CD4-positive, alpha-beta T cell treated with Interleukin-21 for 1 hour (primary cell): ENCODE results near the gene MARCHF3.
"Not testable (repeated sequence)": the region's sequence is repeated elsewhere in the genome, so short reads cannot be mapped to it uniquely, and the experiment has no call there.

Experiments used
- DNase-seq: peaks from one replicate; pipeline ENCODE4 v3.0.0-alpha.2; 2020

MARCHF3 gene

DNA sequence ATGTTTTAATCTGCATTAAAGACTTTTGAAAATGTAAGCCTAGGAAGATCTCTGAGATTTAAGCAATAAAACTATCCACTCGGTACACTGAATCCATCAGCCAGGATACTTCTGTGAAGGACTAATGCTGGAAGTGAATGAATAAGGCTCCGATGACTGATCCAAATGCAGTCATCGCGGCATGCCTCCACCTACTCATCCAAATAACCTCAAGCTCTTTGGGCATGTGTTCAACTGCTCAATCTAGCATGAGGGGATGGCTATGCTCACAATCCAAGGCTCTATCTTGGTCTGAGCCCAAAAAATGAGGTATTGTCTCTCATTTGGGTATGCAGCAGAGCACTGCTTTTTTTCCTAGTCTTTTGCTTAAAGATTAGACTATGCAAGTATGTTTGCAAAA lies 19.2 kb downstream of the MARCHF3 start:
- no peak for DNase-seq

DNA sequence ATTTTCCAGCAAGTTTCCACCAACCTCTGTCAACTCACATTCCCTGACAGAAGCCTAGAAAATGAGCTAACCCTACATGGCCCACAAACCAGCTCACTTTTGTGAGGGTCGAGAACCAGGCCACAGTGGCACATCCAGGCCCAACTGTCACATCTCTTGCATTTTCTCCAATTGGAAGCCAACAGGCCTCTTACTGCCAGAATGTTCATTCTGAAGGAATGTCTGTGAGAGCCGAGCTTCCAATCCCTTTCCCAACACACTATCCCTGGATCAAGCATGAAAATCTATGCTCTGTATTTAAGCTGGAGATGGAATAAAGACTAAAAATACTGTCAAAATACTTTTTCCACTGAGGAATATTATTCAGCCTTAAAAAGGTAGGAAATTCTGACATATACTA lies 20.0 kb downstream of the MARCHF3 start:
- no peak for DNase-seq

DNA sequence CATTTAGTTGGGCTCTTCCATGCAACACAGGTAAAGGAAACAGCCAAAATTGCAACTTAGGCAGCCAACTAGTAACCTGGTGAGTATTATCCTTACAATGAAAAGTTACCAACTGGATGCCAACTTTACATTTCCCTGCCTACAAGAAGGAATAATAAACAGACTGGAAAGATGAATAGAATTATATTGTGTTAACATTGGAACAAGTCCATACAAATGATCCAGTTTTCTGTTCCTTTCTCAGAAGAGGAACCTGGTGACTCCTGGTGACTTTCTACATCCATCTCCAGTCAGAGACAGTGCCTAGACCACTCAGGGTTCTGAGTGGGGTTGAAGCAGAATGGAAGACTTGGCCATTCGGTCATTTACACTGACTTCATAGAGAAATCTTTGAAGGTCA lies 20.6 kb downstream of the MARCHF3 start:
- no peak for DNase-seq

DNA sequence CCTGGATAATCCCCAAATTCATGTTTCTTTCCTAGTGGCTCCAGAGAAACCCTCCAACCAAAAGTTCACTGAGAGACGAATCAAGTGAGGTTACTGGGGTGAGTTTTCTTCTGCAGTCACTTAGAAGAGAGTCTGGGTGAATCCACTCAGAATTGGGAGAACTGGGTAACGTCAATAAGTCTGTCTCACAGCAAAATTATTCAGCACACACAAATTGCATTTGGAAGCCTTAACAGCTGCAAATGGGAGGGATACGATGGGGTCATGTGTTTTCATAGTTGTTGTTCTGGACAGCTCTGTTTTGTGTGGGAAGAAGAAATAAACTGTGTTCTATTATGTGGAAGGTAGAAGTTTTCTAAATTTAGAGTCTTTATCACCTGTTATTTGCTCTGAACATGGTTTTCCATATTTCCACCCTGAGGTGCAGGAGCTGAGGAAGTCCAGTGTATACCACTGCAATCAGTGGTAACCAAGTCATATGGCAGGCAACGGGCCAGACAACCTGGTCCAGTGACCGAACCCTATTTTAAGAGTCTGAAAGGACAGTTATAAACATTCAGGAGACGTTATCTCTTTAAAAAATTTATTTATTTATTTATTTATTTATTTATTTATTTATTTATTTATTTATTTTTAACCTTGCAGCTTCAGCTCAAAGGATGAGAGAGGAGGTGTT lies 21.9 kb downstream of the MARCHF3 start:
- no peak for DNase-seq

DNA sequence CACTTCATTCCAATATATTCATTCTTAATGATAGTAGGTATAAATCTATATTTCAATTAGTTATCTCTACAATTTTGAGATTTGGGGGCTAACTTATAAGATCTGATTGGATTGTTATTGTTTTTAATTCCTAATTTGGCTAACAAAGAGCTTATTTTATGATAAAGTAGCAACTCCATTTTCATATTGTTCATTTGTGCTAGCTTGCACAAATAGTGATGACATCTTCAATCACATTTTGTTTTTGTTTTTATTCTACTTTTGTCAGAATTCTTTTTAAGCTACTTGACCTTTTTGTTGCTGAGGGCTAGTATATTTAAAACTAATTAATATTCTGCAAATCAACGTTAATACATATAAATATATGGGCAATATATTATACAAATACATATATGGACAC lies 22.8 kb downstream of the MARCHF3 start:
- DNase-seq, result no peak

DNA sequence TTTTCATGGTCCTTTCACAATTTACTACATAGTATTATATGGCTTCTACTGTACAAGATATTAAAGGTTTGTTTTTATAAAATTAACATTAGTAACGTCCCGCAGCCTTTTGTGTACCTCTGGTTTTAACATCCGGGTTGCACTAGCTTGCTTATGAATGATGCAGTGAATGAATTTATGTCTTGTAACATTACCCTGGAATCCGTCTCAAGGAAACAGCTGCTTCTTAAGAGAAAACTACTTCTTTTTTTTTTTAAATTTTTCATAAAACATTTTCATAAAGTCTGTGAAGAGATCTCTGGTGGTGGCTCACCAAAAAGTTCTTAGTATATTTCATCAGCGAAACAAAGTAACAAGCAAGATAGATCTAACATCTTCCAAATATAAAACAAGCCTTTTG lies 23.6 kb downstream of the MARCHF3 start:
- no peak for DNase-seq

DNA sequence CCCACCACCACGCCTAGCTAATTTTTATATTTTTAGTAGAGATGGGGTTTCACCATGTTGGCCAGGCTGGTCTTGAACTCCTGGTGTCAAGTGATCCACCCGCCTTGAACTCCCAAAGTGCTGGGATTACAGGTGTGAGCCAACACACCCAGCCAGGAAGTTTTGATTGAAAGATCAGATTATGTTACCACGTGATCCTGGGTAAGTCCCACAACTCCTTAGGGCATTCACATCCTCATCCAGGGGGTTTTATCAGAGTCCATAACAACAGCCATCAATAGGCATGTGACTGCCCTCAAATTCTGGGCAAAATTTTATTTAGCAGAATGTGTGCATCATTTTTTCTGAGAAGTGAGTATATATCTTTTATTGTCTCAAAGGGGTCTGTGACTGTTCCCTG lies 25.1 kb downstream of the MARCHF3 start:
- DNase-seq, result not testable (repeated sequence)

DNA sequence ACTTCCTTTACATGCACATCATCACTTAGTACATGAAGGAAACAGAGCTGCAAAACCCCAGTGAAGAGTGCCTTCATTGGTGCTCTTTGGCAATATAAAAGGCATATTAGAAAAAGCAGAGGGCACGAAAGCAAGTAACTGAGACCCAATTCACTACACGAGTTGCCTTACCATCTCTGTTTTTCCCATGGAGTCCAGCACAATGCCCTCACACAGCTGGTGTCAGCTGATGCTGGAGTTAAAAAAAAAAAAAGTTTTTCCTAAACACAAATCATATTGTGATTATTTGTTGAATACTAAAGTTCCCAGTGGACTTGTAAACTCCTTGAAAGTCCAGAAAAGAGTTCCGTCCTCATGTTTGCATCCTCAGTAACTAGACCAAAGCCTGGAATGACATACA lies 25.6 kb downstream of the MARCHF3 start:
- no peak for DNase-seq

DNA sequence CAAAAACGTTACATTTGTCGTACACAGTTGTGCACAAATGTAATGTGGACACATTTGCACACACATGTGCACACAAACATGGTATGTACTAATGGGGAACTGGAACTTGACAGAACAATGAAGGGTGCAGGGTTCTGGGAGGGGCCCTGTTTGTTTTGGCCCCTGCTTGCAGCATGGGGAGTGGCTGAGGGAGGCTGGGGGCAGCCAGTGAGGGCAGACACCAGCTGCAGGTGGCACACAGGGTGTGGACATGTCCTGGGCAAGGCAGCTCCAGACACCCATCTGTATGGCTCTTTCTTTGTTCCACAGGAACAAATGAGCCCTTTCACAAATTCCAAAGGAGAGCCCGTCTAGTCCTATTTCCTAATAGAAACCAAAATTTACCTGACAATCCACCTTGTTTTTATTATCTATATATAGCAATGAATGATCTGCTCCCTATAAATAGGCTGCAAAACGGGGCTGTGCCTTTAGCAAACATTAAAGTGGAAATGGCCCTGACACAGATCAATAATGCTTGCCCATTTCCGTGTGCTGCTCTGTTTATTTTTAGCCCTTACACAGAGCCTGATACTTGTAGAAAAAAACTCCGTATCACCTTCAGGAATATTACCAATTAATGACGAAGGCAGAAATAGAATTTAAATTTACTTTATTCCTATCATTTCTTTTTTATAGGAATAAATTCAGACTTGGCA lies 26.4 kb downstream of the MARCHF3 start:
- DNase-seq, result no peak

DNA sequence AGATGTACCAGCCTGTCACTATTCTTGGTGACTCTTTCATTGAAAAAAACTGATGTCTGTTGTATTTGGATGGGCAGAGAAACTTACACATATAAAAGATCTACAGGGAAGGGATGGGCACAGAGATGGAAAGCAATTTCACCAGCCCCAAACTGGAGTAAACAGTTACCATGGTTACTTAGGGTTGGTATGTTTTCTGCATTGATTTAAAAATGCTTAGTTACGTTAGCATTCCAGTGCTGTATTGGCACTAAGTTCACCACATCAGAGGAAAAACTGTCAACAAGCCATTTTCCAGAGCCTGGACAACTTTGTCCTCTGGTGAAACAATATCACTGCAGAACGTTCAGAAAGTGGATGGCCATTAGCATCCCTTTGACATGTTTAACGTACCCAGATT lies 28.0 kb downstream of the MARCHF3 start:
- no peak for DNase-seq

DNA sequence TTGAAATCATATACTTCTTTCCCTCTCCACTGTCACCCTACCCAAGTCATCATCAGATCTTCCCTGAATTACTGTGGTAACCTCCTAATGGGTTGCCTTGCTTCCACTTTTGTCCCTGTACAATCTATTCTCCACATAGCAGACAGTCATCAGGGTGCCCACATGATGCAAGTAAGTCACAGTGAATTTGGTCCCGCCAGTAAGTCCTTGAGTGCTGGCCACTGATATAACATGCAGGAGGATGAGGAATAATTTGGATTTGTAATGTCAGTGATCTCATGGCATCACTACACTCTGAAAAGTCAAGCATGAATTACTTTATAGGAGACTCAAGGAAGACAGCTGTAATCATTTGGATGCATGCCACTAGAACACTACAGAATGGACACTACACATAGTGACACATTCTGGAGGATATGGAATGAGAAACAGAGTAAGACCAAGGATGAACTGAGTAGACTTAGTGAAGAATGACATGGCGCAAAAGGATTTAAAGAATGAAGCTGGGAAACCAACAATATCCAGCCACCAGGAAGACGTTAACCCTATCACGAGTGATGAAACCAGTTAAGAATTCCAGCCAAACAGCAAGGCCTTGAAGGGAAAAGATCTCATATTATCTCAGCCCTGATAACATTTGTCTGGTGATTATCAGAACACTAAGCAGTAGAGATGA lies 28.6 kb downstream of the MARCHF3 start:
- no peak for DNase-seq

DNA sequence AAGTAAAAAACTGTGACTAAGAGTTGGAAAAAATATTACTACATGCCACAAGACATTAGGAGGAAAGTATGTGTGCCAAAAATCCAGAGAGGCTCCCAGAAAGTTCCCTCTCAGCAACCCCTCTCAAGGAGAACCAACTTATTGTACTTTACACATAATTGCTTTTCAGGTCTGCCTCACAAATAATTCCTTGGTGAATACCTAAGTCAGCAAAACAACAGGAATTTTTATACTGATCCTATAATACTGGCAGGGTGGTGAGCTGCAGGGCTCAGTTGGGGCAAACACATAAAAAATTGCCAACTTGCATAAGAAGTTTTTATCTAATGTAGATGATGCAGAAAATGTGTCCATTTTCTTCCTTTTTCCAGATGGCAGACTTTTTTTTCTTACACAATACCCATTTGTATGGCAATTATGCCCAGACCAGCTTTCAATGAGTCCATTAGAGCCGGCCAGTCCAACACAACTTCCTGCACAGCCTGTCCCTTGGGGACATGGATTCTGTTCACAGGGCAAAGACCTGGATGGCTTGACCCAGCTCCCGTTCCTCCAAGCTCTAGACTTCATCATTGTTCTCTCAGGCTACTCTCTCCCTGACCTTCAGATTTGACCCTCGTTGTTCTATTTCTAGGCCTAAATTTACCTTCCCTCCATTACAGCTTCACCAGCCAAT lies 31.3 kb downstream of the MARCHF3 start:
- no peak for DNase-seq

DNA sequence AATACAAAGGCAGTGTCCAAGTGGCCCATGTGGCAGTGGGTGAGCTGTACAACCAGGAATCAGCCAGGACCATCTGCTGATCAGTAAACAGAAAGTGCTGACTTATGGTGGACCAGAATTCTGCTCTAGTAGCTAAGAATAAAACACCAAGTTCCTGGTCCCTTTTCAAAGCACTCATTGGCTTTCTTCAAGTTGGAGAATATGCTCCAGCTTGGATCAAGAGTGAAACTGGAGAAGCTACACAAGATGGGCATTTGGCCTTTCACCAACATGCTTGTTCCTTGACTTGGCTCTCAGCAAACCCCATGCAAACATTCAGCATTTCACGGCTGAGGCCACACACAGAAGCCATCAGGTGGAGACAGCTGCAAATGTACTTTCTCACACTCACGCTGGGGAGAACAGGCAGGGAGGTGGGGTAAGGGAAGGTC lies 32.1 kb downstream of the MARCHF3 start:
- DNase-seq, result no peak

DNA sequence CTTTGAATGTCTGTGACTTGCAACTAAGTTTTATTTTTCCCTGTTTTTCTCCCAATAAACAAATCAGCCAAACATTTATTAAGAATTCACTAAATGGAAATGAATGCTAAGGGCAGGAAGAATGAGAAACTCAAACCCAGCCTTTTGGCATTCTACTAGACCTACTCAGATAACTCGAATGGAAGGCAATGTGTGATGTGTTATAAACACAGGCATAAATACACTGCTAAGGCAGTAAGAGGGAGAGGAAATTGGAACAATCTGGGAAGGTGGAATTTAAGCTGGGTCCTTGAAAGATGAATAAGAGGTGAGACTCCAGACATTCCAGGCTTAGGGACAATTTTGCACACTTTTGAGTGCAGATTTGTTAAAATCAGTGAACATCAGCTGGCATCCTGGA lies 34.7 kb downstream of the MARCHF3 start:
- DNase-seq, result no peak

DNA sequence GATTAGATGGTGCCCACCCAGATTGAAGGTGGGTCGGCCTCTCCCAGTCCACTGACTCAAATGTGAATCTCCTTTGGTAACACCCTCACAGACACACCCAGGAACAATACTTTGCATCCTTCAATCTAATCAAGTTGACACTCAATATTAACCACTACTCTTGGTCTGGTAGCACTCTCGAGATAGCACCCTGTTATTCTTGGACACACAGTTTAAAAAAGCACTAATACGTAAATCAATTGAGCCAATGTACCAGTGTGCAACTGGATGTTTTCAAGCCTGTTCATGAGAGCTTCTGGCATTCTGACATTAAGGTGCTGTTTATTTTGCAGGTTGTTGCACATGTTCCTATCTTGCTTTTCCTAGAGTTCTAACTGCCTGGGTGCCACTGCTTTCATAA lies 35.3 kb downstream of the MARCHF3 start:
- no peak for DNase-seq

DNA sequence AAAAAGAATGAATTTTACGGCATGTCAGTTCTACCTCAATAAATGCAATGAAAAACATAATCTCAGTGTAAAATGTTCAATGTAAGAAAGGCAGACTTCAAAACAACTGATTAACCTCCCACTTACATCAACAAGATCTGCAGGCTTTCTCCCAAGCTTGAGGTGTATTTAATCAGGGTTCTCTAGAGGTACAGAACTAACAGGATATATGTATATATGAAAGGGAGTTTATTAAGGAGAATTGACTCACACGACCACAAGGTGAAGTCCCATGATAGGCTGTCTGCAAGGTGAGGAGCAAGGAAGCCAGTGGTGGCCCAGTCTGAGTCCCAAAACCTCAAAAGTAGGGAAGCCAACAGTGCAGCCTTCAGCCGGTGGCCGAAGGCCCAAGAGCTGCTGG lies 35.9 kb downstream of the MARCHF3 start:
- DNase-seq, result no peak

DNA sequence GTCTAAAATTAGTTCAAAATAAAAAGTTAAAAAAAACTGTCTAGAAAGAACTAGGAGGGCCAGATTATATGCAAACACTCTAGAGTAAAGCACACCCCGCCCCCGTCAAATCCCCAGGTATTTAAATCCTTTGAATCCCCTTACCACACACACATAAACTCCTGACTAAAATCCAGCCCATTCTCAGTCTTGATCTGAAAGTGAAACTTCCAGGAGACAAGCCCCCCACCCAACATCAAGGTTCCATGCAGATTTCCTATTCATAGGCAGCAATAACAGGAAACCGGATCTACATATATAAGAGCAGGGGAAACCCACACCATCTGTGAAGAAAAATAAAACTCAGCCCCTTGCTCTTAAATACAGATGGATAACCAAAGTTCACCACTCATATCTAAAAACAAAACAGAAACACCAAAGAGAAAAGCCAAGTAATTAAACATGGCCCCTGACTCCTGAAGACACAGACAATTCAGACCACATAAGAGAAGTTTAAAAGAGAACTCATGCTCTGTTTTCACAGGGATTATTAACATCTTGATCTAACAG lies 42.3 kb downstream of the MARCHF3 start:
- peak; percentile 44 for DNase-seq

DNA sequence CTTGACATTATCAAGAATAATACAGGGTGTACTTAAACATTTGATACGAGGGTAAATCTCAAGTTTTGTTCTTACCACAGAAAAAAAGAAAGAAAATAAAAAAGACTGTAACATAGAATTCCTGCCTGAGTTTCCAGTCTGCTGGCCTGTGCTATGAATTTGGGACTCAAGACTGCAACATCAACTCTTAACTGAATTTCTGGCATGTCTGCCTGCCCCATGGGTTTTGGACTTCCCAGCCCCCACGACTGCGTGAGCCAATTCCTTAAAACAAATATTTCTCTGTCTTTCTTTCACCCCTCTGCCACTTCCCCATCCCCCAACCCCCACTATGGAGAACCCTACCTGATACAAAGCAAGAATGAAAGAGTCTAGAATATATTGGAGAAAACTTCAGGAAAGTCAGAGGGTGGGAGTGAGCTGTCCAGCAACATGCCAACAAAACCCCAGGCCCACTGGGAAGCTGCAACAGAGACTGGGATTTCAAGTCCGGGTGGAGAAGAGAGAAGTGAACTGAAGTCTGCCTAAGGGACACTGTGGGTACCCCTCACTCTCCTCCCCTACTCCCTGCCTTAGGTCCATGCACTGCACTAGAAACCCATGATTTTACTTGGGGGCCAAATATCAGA lies 43.0 kb downstream of the MARCHF3 start:
- DNase-seq, result no peak

DNA sequence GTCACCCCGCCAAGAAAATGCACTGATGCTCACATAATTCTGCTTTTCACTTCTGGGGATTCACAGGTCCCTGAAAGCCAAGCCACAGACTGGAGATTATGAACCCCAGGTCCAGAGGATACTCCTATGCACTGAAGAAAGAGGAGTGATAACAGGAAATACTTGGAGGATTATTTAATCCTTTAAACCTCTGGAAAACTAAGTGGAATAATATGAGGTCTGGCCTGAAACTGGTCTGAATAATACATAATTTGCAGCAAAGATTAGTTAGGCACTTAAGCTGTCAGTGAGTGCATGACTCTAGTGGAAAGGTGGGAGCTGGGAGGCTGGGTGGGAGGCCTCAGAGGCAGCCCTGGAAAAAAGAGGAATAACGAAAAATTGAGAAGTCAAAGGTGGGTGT lies 45.7 kb downstream of the MARCHF3 start:
- DNase-seq, result no peak

DNA sequence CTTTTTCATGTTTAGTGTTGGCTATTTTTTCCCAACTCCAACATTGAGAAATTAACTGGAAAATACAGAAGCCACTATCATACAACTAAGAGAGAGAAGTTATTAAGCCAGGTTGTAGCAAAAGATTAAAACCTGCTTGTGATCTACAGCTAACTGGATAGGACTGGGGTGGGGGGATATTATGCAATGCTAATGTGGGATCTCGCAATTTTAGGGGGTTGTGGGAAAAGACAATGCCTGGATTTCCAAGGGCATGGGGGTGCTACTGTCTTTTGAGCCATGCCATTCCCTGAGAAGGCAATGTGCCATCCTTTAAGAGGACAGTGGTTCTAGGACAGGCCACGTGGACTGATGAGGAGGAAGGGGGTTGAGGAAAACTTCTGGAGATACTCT lies 46.5 kb downstream of the MARCHF3 start:
- no peak for DNase-seq

DNA sequence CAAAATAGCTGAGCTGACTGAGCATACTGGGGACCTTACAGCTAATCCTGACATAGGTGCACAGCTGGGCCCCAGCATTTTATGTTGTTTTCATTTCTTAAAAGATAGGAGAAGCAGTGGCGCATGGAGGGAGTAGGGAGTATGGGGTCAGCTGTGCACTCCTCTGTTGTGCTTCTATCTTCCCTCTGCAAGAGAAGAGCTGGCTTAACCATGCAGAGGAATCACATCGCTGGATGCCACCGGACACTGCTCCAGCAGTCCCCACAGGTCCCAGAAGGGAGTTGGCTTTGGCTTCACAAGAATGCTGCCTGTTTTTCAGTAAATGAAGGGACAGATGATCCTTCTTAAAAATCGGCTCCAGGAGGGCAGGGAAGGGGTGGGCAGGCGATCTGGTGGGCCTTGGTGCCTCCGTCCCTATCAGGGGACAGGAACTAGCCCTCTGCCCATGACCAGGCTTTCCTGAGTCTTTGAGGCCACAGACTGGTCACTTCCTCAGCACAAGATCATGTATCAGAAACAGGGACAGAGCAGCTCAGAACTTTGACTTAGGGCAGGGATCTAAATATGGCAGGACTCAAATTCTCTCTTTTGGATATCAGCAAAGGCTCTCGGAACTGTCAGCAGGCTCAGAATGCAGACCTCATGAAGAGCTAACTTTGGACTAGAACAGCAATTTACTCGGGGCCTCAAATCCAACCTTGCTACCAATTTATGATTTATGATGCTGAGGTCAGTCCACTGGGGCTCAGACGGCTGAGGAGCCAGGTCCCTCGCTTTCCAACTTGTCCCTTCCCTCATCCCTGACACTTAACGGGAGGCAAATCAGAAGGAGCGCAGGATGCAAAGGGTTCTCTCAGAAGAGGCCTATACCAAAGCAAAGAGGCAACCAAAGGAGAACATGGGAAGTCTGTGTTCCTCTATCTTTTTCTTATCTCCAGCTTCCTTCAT lies 47.2 kb downstream of the MARCHF3 start:
- no peak for DNase-seq

DNA sequence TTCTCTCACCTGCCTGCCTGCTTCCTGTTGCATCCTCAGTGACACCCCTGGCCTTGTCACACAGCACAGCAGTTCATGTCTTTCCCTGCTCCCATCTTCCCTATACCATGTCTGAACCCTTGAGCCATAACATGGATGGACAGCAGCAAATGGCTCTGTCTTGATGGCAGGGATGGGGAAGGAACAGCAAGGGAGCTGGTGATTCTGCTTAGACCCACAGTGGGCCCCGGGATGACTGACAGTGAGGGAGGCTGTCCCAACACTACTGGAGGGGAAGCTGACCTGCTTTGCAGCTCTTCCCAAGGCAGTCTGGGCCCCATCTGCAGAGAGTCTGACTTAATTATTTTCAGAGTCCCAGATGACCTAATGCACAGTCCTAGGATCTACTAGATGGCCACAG lies 48.2 kb downstream of the MARCHF3 start:
- no peak for DNase-seq
